GM12878 (cell line): ENCODE measurements around the gene FAM167B.

Experiments used
- BCL11A ChIP-seq: IDR thresholded peaks from 2 replicates; pipeline ENCODE4 v1.6.1; 2011; ENCODE audit warnings: low read depth, low read length
- CTCF ChIP-seq, 3 experiments: IDR thresholded peaks in 2 of 3; conservative IDR thresholded peaks in 1 of 3; 2 replicates each; pipeline ENCODE4 v1.5.1; 2011; ENCODE audit warnings: low read depth in 3 of 3, low read length in 3 of 3, mild to moderate bottlenecking in 3 of 3, control low read depth in 2 of 3, moderate library complexity in 2 of 3, inconsistent platforms in 1 of 3, mixed read lengths in 1 of 3; ENCODE audit not compliant: control insufficient read depth in 2 of 3, insufficient read depth in 1 of 3; ENCODE audit errors: extremely low read depth in 1 of 3
- MAX ChIP-seq: IDR thresholded peaks from 2 replicates; pipeline ENCODE4 v1.6.1; 2012; ENCODE audit warnings: low read depth, low read length, improper control_type of control experiment
- NRF1 ChIP-seq: conservative IDR thresholded peaks from 2 replicates; pipeline ENCODE4 v1.6.1; 2011; ENCODE audit warnings: mild to moderate bottlenecking, low read depth, low read length, improper control_type of control experiment
- POLR2A ChIP-seq: IDR thresholded peaks from 2 replicates; pipeline ENCODE4 v1.6.1; 2011; ENCODE audit warnings: low read depth, mild to moderate bottlenecking, low read length
- SMC3 ChIP-seq: IDR thresholded peaks from 2 replicates; pipeline ENCODE4 v1.6.1; 2011; ENCODE audit warnings: low read length, improper control_type of control experiment, borderline replicate concordance
- STAT3 ChIP-seq: IDR thresholded peaks from 2 replicates; pipeline ENCODE4 v1.6.1; 2011; ENCODE audit warnings: low read depth, low read length, improper control_type of control experiment
- SUPT20H ChIP-seq: IDR thresholded peaks from 2 replicates; pipeline ENCODE4 v1.6.1; 2011; ENCODE audit warnings: low read depth, mild to moderate bottlenecking, low read length, moderate library complexity, borderline replicate concordance; ENCODE audit not compliant: control insufficient read depth

- TF ChIP-seq NRF1 = no peak
- TF ChIP-seq STAT3 = no peak
- TF ChIP-seq CTCF (IDR thresholded peaks at IDR 0.05 in 2 of 3, conservative IDR thresholded peaks at IDR 0.05 in 1 of 3; ENCODE audit: control insufficient read depth in 2 of 3, extremely low read depth in 1 of 3, insufficient read depth in 1 of 3, low read depth in 3 of 3, low read length in 3 of 3) = no peak
- TF ChIP-seq SUPT20H = no peak
- TF ChIP-seq BCL11A = no peak
- no peak for TF ChIP-seq SMC3
- TF ChIP-seq MAX = no peak
- no peak for TF ChIP-seq POLR2A
These were observed 27.8 kb downstream of the FAM167B start for GRCh38 chr1:32274646-32275340.
